TTC549 (cell line): ENCODE measurements around the gene ASPSCR1.

Experiments used
- FAIRE-seq: peaks from 2 replicates; lab custom pipeline; 2012; peaks lifted over from hg19 to GRCh38; lab: Jason Lieb, UNC

ASPSCR1 gene

DNA sequence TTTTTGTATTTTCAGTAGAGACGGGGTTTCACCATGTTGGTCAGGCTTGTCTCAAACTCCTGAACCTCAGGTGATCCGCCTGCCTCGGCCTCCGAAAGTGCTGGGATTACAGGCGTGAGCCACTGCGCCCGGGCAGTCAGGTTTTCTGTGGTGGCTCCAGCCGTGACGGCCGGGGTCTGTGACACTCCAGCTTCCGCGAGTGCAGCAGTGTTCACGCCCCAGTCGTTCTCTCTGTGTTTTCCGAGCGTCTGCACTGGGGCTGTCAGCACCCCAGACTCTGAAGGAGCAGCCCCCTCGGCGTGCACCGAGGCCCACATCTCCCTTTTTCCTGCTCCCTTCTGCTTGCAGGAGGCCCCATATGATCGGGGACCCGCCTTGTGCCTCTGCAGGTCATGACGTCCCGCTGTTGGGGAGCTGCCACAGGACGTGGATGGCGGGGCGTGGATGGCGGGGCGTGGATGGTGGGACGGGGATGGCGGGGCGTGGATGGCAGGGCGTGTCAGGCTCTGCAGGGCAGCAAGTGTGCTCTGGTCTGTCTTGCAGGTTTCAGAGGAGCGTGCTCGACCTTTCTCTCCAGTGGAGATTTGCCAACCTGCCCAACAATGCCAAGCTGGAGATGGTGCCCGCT, 5.7 kb downstream of the ASPSCR1 start:
- FAIRE-seq, result no peak

DNA sequence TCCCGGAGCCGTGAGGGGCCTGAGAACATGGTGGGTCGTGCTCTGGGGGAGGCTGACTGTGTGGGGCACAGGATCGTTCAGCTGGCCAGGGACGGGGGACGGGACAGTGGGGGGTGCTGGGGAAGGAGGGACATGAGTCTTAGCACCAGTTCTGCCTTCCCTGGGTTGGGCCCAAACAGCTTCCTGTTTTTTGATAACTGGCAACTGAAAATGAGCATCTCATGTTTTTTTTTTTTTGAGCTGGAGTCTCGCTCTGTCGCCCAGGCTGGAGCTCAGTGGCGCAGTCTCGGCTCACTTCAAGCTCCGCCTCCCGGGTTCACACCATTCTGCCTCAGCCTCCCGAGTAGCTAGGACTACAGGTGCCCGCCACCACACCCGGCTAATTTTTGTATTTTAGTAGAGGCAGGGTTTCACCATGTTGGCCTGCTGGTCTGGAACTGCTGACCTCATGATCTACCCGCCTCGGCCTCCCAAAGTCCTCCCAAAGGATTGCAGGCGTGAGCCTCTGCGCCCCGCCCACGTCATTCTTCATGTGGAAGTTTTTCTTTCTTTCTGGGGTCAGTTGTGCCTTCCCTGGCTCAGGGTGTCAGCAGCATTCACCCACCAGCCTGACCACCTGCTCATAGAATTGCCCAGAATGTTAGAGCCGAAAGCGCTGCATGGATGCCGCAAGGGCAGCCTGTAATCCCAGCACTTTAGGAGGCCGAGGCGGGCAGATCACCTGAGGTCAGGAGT, 6.4 kb downstream of the ASPSCR1 start:
- no peak for FAIRE-seq

DNA sequence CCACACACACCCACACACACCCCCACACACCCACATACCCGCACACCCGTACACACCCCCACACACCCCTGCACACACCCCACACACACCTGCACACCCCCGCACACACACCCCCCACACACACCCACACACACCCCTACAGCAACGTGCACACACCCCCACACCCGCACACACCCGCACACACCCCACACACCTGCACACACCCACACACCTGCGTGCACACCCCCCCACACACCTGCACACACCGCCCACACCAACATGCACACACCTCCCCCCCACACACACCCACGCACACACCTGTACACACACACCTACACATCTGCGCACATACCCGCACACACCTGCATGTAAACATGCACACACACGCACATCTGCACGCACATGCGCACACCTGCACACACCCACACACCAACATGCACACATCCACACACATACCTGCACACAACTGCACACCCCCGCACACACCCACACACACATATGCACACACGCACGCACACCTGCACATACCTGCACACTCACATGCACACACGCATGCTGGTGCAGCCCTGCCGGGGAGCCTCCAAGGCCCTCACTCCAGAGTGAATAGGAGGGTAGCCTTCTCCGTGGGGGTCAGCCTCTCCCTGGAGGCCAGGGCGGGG, 7.5 kb downstream of the ASPSCR1 start:
- no peak for FAIRE-seq

DNA sequence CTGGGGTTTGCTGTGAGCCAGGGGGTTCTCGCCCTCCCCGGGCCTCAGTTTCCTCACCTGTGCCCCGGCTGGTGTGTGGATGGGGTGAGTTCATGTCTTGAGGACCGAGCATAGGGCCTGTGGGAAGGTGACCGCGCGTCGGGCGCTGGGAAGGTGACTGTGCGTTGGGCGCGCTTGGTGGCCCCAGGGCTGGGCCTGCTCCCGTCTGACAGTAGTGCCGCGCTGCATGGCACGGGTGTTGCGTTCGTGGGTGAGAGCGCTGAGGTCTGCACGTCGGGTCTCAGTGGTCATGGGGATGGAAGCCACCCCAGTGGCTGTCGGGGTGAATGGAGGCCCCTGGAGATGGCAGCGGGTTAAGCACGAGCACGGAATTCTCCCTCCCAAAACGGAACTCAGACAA, 9.2 kb downstream of the ASPSCR1 start:
- FAIRE-seq, result no peak

DNA sequence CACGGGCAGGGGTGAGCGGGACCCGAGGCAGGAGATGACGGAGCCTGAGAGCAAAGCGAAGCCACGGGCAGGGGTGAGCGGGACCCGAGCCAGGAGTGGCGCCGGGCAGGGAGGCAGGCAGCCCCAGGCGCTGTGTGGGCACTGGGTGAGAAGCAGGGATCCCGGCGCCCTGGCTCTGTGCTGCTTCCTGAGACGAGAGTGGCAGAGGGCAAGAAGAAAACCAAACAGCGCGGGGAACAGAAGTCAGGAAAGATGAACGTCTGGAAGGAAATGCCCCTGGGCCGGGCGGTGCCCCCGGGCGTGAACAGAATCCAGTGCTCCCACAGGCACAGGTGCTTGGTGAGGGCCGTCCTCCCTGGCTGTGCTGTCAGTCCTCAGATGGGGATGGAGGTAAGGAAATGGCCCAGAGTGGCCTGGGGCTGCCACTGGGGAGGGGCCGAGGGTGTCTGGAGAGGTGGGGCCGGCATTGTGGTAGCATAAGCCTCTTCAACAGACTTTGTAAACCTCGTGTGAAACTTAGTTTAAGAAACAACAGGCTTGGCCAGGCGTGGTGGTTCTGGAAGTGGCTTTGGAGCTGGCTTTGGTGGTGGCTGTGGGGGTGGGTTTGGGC, 9.8 kb downstream of the ASPSCR1 start:
- FAIRE-seq, result no peak

DNA sequence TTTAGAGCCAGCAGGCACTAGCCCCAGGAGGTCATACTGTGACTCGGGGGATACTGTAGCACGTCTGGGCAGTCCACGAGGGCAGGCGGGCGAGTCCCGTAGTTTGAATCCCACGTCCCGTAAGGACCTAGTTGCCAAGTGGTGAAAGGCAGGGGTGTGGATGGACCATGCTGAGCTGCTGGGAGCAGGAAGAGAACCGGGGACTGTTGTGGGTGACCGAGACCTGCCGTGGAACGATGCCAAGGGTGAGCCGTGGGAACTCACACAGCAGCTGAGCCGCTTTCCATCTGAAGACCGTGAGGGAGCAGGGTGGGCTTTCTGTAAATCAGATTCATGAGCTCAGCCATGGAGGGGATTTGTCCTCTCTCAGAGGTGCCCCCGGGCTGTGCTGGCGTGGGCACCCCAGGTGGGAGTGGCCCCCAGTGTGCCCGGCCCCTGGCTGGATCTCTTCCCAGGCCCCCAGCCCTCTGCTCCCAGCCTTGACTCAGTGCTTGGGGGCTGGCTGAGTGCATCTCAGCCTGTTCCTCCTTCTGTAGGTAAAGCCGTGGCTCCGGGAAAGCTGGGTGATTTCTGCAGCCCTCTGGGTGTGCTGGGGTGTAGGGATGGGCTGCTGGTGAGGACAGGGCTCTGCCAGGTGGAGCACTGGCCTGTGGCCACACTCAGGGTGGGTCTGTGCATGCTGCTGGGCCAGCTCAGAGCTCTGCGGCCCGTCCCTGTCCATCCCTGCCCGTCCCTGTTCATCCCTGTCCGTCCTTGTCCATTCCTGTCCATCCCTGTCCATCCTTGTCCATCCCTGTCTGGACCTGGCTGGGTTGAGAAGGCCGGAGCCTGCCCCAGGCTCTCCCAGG, 13.6 kb downstream of the ASPSCR1 start:
- FAIRE-seq, result no peak

DNA sequence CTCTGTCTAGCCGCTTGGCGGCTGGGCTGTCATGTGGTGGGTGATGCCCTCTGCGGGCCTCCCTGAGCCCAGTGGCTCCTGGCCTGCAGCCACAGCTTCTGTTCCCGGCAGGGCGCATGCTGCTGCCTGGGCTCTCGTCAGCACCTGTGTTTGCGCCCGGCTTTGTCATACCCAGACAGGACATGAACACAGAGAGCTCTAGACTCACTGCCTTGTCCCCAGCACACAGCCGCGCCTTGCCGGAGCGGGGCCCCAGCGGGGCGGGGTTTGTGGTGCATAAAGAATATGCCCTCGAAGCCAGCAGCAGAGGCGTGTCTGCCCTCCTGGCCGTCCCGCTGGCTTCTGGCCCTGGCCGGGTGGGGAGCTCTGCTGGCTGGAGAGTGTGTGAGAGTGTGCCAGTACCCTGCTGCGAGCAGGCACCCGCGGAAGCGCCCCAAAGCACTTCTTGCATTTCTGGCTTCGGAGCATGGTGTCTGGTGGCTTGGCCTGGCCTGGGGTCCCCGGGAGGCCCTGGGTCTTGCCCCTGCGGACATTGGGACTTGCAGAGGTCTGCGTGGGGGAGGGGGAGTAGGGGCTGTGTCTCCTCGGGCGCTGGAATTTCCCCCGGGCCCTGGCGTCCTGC, 14.4 kb downstream of the ASPSCR1 start:
- FAIRE-seq, result no peak

DNA sequence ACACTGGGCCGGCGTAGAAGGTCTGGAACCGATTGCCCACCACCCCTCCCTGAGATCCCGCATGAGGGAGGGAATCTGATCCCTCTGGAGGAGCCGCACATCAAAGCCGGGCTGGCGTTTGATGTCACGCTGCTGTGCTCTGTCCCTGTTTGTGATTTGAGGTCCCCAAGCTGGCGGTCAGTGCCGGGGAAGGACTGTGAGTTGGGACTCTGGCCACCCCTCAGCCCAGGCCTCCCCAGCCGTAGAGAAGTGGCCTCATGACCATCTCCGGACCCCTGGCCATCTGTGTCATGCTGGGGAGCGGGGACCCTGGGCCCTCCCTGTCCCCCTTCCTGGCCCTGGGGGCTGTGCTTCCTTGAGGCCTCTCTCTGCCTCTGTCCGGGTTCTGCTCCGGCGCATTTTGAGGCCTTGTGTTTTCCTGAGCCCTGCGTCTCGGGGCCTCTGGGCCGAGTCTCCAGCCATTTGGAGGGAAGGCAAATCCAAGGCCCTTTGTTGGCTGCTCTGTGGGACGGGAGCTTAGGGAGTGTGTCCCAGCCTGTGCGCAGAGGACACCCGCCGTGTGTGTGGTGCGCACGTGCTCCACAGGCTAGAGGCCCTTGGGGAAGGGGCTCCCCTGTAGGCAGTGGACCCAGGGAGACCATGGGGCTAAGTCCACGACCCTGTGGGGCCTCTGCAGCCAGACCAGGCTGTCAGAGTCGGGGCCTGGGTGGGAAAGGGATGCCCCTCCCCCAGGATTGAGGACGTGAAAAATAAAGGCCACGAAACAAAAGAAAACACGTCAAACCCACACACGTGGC, 15.1 kb downstream of the ASPSCR1 start:
- FAIRE-seq, result no peak

DNA sequence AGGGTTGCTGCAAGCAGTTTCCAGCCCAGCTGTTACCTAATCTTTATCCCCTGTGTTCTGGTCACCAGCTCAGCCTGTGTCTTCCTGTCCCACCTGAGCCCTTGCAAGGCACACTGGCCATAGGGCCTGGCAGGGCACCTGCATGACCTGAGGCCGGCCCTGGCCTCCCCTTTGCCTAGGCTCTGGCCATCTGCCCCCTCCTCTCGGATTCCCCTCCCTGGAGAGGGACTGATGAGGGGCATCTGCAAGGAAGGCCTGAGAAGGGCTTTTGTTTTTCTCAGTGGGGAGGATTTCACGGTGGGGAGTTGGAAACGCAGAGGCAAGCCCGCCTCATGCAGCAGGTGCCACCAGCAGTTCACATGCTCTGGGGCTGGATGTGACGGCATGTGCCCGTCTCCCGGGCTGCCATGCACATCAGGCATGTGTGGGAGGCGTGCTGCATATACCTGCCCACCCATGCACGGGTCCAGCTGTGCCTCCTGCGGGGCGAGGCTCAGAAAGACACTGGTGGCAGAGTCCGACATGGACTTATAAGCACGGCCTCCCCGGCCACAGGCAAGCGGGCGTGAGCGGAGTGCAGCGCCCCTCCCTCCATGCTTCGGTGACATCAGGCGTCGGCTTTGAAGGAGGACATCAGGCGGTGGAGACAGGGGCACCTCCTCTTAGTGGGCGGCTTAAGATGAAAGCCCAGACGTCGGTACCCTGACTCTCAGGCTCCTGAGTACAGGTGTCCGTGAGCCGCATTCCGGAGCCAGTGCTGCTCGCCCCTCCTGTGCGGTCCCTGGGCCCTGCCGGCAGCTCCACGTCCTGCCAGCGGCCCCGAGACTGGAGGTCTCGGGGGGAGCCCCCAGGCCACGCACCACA, 16.5 kb downstream of the ASPSCR1 start:
- no peak for FAIRE-seq

DNA sequence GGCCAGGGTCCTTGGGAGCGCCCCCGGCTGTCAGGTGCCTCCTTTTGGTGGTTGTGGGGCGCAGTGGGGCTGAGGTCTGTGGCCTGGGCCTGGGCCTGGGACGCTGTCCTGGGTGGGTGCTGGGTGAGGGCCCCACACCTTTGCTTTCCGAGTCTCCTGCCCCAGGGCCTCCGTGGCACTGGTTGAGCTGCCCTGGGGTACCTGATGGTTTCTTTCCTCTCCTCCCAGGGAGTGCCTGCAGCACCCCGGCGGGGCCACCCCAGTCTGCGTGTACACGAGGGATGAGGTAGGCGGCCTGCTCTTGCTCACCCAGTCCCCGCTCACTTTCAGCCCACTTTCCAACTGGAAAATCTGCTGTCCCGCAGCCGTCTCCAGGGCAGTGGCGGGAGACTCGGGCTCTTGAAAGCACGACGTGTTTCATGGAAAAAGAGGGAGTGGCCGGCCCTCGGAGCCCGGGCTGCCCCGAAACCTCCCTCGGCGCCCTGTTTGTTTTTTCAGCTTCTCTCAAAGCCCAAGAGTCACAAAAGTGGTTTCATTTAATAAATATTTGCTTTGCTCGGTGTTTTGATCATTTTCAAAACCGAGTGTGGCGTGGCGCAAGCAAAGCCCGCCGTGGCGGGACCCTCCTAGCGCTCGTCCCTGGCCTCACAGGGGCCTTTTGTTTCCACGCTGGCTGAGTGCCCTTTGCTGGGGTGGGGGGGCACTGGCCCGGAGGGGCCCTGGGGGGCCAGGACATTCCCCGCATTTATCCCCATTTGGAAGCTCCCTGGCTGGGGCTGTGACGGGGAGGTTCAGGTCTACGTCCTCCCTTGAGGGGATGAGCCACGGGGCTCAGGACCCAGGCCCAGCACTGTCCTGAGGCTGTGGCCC, 17.4 kb downstream of the ASPSCR1 start:
- no peak for FAIRE-seq

DNA sequence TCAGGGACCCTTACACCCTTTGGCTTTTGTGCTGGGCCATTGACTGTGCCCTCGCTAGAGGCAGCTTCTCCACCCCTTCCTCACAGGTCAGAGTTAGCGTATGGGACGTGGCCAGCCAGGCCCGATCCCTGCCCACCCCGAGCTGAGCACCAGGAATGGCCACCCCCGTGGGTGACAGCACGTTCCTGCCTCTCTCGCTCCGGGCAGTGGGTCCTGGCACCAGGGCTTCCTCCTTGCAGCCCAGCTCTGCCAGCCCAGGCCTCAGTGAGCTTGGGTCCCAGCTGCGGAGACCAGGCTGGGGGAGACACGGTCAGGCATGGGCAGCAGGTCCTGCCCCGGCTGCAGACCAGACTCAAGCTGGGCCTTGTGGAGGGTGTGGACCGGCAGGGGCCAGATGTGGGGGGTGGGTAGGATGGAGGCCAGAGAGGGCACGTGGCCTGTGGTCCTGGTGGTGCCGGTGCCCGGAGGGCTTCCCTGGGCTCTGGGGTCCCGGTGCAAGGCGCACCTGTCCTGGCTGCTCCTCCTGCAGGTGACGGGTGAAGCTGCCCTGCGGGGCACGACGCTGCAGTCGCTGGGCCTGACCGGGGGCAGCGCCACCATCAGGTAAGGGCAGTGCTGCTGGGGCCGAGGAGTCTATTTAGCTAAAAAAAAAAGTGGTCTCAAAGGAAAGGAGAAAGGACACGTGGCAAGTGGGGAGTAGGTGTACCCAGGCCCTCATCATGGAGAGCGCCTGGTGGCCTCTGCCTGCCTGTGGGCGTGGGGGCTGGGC, 18.2 kb downstream of the ASPSCR1 start:
- FAIRE-seq, result no peak

DNA sequence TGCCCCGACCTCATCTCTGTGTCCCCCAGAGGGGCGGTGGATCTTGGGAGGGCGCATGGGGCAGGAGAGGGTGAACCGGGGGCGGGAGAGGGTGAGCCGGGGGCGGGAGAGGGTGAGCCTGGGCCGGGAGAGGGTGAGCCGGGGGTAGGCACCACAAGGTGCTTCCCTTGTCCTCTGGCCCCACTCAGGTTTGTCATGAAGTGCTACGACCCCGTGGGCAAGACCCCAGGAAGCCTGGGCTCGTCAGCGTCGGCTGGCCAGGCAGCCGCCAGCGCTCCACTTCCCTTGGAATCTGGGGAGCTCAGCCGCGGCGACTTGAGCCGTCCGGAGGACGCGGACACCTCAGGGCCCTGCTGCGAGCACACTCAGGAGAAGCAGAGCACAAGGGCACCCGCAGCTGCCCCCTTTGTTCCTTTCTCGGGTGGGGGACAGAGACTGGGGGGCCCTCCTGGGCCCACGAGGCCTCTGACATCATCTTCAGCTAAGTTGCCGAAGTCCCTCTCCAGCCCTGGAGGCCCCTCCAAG, 18.9 kb downstream of the ASPSCR1 start:
- no peak for FAIRE-seq

DNA sequence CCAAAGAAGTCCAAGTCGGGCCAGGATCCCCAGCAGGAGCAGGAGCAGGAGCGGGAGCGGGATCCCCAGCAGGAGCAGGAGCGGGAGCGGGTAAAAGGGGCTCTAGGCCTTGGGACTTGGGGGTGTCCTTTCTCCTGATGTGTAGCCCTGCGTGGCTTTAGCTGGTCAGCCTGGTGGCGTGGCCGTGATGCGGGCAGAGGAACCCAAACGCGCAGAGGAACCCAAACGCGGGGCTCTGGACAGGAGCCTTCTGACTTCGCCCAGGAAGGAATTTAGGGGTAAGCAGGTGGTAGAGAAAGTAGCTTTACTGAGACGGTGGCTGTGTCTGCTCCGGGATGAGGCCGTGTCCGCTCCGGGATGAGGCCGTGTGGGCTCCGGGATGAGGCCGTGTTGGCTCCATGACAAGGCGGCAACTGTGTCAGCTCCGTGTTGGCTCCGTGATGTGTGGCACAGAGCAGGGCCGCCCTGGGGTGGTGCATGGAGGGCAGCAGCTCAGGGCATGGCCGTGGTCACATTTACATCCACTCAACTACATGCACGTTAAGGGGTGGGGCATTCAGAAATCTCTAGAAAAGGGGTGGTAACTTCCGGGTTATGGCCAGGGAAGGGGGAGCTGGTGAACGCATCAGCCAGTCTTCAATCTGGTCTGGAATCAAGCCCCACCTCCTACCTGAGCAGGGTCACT, 19.5 kb downstream of the ASPSCR1 start:
- no peak for FAIRE-seq

DNA sequence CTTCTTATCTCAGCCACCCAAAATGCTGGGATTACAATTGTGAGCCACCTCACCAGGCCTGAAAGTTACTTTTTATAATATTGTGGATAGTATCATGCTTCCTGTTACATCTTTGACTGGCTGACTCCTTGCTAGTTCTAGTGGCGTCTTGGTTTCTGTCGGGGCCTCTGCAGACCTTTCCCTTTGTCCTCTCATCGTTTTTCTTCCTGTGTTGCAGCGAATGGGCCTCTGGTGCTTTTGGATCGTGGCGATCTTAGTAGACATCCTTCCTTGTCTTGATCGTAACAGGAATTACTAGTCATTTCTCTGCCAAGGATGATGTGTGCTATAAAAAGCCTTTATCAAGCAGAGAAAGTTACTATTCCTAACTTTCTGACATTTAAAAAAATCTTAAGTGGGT, 20.8 kb downstream of the ASPSCR1 start:
- FAIRE-seq, result no peak

DNA sequence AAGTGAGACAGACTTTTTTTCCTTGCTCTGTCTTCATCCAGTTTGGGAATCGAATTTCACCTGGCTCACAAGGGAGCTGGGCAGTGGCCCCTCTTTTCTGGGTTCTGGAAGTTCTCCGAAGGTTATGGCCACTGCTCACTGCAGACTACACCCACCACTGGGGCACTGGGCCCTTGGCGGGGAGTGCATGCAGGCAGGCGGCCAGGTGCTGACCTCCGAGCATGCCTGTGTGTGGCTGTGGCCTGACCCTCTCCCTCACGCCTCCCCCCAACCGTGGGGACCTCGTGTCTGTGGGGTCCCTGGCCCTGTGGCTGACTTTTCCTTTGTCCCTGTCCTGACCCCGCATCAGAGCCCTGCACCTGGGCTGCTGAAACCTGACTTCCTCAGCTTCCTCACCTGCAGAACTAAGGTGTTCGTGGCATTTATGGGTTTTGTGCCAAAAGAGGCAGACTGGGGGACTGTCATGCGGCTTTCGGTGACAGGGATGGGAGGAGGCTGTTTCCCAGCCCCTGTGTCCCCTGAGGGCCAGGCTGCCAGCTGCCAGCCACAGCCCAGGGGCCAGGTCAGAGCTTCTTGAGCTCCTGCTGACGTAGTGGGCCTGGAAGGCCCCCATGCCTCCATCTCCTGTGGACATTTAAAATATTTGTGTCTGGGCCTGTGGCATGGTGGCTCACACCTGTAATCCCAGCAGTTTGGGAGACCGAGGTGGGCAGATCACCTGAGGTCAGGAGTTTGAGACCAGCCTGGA, 21.4 kb downstream of the ASPSCR1 start:
- FAIRE-seq, result no peak

DNA sequence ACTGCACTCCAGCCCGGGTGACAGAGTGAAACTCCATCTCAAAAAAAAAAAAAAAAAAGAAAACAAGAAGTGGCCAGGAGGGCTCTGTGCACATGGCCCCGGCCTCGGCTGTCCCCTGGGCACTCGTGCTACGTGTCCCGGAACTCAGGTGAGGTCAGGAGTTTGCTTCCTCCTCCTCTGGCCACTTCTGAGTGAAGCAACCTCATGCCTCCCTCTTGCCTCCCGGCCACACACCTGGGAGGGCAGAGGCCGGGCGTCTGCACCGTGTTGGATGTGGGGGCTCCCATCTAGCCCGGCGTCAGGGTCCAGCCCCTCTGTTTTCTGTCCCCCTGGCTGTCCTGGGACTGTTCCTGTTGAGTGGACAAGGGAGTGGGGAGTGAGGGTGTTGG, 22.2 kb downstream of the ASPSCR1 start:
- FAIRE-seq, result no peak
